Measurements from ENCODE around the gene MAGI2.

Gene MAGI2

GRCh38 chr7:78043159-78043558 lies 1410.3 kb downstream of the MAGI2 start:
- DNase-seq: no peak

- DNase-seq: no peak
Measured at GRCh38 chr7:78041423-78041822, 1412.0 kb downstream of the MAGI2 start.

- no peak for DNase-seq
Measured at GRCh38 chr7:78039790-78040776, 1413.4 kb downstream of the MAGI2 start.

- DNase-seq: no peak
Measured at GRCh38 chr7:78038465-78039080, 1414.9 kb downstream of the MAGI2 start.

- no peak for DNase-seq
Measured at GRCh38 chr7:78037603-78038002, 1415.9 kb downstream of the MAGI2 start.

GRCh38 chr7:78033410-78033809 lies 1420.1 kb downstream of the MAGI2 start:
- DNase-seq: no peak

GRCh38 chr7:78026492-78026891 lies 1427.0 kb downstream of the MAGI2 start:
- no peak for DNase-seq

GRCh38 chr7:78024591-78024990 lies 1428.9 kb downstream of the MAGI2 start:
- no peak for DNase-seq

GRCh38 chr7:78023191-78023590 lies 1430.3 kb downstream of the MAGI2 start:
- no peak for DNase-seq

- DNase-seq: no peak
Measured at GRCh38 chr7:78022165-78022564, 1431.3 kb downstream of the MAGI2 start.

GRCh38 chr7:78020874-78021249 lies 1432.6 kb downstream of the MAGI2 start:
- DNase-seq: no peak

GRCh38 chr7:78020136-78020873 lies 1433.2 kb downstream of the MAGI2 start:
- DNase-seq: peak; percentile 88

- peak; percentile 86 for DNase-seq
Measured at GRCh38 chr7:78019447-78020135, 1433.9 kb downstream of the MAGI2 start.

GRCh38 chr7:78018641-78019446 lies 1434.6 kb downstream of the MAGI2 start:
- DNase-seq: peak; percentile 49

- DNase-seq: no peak
Measured at GRCh38 chr7:78017591-78018100, 1435.8 kb downstream of the MAGI2 start.

- no peak for DNase-seq
Measured at GRCh38 chr7:78015574-78016260, 1437.8 kb downstream of the MAGI2 start.

- DNase-seq: no peak
Measured at GRCh38 chr7:78014401-78014800, 1439.1 kb downstream of the MAGI2 start.

- DNase-seq: no peak
Measured at GRCh38 chr7:78013386-78013785, 1440.1 kb downstream of the MAGI2 start.

GRCh38 chr7:78011642-78012041 lies 1441.8 kb downstream of the MAGI2 start:
- no peak for DNase-seq

- no peak for DNase-seq
Measured at GRCh38 chr7:78007231-78007630, 1446.2 kb downstream of the MAGI2 start.
